Renal pelvis (tissue), 4 donors: Measurements from ENCODE around the gene BGLAP. TPM values are rescaled to one million over a fixed set of nuclear protein-coding genes. Genes with fewer than 3 reads are reported as not detected.

Source experiments
- DNase-seq: peaks from one replicate; pipeline ENCODE4 v3.0.0-alpha.2; 2013
- polyA plus RNA-seq, 3 donors: library from polyadenylated mRNA; unstranded; fragments of 120-200 nt; gene quantifications; one replicate each; pipeline ENCODE4 v1.2.1, GENCODE V29; 2013; ENCODE audit not compliant: insufficient read length in 3 of 3

BGLAP gene
- polyA plus RNA-seq, 3 donors: 1.7 to 8.8 (median 8.0) TPM

DNA sequence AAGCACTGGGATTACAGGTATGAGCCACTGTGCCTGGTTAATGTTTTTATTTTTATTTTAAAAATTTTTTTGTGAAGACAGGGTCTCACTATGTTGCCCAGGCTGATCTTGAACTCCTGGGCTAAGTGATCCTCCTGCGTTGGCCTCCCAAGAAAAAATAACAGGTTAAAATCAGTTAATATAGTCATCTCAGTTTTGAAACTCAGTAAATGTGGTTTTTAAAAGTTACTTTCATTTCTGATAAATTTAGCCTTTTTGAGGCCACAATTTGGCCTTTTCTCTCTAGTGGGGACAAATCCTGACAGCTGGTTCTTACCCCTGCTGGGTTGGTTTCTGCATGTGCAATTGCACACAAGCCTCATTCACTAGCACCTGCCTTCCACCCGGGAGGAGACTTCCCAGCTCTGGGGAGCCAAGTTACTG, 15.9 kb upstream of the BGLAP start:
- no peak for DNase-seq

DNA sequence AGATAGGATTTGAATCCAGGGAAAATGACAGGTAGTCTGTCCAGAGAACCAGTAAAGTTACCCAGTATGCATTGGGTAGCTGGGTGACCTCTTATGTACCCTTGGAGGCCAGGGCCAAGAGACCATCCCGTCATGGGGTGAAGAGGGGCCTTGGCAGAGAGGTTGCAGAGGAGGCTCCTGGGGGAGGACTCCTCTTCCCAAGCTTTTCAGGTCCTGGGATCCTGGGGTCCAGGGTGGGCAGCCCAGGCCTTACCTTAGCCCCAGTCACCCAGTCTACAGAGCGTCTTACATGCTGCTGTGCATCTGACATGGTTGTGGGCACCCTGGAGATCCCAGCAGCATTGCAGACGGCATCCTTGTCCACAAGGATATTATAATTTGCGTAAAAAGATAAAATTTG, 15.2 kb upstream of the BGLAP start:
- no peak for DNase-seq

DNA sequence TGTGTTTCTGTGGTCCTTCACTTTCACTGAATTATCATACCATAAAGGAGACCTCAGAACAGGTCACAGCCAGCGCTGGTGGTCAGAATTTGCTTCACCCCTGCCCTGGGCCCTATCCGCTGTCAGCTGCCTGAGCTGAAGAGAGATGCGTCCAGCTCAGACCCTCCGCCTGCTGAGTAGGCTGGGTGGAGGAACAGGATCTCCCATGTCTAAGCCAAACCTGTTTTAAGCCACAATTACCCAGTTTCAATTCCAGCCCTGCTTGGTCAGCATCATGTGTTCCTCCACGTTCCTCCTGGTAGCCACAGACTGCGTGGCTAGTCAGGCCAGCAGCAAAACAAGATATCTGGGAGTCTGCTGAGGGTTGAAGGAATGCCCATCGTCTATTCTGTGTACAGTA, 13.5 kb upstream of the BGLAP start:
- DNase-seq: no peak

DNA sequence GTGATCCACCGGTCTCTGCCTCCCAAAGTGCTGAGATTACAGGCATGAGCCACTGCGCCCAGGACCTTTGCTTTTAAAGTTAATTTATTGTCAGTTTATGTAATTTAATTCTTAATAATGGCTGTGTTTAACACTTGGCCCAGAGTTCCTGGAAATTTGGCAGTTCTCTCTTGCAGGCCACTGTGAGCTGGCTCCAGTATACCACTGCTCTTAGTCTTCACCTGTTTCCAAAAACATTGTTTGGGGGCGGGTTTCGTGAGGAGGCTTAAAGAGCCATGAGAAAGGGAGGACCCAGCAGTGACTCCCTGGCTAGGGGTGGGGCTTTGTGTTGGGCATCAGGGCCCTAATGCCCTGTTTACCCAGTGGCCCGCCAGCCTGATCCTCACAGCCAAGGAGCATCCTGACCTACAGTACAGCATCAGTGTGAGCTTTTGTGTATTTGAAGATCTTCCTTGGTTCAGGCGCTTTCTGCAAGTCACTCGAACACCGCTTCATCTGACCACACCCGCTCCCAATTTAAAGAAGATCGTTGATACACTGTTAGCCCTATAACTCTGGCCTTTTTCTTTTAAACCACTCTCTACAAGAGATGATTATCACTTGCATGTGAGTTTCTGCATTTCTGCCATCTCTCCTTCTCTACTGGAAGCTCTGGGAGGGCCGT, 12.0 kb upstream of the BGLAP start:
- no peak for DNase-seq

DNA sequence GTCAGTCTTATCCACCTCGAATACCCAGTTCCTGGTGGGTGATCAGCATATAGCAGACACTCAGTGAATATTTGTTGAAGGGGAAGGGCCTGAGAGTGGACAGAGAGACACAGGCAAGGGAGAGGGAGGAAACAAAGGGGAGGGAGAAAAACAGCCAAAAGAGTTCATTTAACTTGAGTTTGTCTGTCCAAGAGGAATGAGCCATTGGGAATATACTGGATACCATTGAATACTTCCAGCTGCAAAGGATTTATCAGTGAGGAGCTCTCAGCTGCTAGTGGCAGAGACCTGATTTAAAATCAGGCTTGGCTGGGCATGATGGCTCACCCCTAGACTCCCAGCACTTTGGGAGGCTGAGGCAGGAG, 11.5 kb upstream of the BGLAP start:
- DNase-seq: no peak

DNA sequence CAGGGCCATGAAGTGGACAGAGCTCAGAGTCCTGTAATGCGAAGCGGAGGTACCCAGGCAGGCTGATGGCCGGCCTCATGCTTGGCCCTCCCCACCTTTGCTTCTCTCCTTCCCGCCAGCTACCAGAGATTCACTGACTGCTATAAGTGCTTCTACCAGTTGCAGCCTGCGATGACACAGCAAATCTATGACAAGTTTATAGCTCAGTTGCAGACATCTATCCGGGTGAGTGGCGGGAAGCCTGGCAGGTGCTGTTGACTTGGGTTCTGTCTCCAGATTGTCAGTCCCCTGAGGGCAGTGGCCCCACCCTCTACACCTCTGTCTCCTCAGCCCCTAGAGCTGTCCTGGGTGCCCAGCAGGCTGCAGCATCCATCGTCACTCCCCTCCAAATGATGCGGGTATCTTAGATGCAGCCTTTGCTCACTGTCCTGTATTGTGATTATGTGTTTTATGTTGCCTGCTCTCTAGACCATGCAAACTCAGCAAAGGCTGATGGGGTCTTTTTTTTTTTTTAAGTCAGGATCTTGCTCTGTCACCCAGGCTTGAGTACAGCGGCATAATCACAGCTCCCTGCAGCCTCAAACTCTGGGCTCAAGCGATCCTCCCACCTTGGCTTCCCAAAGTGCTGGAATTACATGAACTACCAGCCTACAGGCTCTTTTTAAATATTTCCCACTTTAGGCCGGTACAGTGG, 9.6 kb upstream of the BGLAP start:
- DNase-seq: no peak

DNA sequence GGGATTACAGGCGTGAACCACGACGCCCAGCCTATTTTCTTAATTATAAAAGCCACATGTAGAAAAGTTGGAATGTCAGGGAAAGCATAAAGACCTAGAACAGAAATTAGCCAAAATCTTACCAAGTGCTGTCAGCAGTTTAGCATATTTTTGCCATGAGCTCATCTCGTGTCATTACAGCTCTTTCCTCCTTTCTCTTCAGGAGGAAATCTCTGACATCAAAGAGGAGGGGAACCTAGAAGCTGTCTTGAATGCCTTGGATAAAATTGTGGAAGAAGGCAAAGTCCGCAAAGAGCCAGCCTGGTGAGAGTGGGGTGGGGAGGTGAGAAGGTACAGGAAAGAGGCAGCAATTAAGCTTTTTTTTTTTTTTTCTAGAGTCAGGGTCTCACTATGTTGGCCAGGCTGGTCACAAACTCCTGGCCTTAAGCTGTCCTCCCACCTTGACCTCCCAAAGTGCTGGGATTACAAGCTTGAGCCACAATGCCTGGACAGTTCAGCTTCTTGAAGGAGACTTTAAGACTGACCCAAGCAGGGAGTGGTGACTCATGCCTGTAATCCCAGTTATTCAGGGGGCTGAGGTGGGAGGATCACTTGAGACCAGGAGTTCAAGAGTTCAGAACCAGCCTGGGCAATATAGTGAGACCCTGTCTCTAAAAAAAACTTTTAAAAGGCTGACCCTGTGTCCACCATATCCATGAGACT, 8.4 kb upstream of the BGLAP start:
- DNase-seq: no peak

DNA sequence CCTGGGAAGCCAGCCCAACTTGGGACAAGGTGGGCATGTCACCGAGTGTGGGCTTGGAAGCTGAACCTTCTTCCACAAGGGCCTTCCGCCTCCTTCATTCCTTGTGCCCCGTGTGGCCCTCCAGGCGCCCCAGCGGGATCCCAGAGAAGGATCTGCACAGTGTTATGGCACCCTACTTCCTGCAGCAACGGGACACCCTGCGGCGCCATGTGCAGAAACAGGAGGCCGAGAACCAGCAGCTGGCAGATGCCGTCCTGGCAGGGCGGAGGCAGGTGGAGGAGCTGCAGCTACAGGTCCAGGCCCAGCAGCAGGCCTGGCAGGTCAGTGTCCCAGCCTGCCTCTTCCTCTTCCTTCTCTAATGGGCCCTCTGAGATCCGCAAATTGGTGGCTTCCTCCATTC, 5.8 kb upstream of the BGLAP start:
- no peak for DNase-seq

DNA sequence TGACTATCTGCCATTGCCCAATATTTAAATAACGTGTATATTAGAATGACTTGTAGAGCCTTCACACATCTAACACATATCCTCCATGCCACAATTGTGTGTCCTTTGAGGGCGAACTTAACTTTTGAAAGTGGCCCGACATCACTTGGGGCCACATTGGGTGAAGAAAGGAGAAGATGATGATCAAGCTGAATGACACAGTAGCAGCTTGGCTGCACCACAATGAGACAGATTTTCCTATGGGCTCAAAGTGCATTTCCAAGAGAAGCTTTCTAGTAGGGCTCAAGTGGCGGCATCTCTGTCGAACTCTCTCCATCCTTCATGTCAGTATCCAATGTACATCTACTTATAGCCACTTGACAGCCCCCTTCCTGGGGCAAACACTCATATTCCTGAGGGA, 3.7 kb upstream of the BGLAP start:
- DNase-seq: no peak

DNA sequence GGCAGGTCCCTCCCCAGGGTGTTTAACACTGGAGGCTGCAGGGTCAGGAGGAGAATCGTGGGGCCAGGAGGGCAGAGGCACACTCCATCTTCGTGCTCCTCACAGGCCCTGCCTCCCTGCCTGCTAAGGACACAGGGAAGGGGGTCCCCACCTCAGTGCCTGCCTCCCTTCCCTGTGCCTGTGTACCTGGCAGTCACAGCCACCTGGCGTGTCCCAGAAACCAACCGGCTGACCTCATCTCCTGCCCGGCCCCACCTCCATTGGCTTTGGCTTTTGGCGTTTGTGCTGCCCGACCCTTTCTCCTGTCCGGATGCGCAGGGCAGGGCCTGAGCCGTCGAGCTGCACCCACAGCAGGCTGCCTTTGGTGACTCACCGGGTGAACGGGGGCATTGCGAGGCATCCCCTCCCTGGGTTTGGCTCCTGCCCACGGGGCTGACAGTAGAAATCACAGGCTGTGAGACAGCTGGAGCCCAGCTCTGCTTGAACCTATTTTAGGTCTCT, 623 bp upstream of the BGLAP start:
- no peak for DNase-seq

DNA sequence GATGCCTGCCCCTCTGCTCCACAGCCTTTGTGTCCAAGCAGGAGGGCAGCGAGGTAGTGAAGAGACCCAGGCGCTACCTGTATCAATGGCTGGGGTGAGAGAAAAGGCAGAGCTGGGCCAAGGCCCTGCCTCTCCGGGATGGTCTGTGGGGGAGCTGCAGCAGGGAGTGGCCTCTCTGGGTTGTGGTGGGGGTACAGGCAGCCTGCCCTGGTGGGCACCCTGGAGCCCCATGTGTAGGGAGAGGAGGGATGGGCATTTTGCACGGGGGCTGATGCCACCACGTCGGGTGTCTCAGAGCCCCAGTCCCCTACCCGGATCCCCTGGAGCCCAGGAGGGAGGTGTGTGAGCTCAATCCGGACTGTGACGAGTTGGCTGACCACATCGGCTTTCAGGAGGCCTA, 754 bp downstream of the BGLAP start:
- no peak for DNase-seq

DNA sequence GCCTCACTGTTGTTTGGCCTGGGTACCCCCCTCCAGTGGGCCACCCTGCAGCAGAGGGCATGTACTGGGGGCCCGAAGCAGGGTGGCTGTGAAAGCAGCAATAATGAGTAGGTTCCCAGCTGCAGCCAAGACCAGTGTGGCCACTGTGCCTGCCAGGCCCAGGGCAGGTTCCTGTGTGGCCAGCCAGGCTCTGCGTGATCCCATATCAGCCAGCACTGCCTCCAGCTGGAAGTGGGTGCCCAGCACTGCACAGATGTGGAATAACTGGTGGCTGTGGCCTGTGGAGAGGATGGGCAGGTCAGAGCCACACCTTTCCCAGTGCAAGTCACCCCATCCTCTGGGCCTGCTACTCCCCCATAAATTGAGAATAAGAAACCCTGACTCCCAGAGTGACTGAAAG, 2.1 kb downstream of the BGLAP start:
- no peak for DNase-seq

DNA sequence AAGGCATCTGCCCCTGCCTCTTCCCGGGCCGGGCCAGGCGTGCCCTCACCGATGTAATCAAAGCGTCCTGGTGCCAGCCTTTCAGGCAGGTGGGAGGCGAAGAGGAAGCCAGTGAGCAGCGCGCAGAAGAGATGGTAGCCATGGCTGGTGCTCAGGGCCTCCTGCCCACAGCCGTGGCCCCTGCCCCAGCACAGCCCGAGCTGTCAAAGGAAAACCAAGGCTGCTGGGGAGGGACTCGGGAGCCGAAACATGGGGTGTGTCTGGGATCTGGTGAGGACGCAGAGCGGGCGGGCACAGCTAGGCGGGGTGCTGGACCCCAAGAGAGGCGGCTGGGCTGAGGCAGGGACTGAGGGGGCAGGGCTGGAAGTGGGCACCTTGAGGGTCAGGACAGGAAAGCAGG, 2.7 kb downstream of the BGLAP start:
- DNase-seq: no peak

DNA sequence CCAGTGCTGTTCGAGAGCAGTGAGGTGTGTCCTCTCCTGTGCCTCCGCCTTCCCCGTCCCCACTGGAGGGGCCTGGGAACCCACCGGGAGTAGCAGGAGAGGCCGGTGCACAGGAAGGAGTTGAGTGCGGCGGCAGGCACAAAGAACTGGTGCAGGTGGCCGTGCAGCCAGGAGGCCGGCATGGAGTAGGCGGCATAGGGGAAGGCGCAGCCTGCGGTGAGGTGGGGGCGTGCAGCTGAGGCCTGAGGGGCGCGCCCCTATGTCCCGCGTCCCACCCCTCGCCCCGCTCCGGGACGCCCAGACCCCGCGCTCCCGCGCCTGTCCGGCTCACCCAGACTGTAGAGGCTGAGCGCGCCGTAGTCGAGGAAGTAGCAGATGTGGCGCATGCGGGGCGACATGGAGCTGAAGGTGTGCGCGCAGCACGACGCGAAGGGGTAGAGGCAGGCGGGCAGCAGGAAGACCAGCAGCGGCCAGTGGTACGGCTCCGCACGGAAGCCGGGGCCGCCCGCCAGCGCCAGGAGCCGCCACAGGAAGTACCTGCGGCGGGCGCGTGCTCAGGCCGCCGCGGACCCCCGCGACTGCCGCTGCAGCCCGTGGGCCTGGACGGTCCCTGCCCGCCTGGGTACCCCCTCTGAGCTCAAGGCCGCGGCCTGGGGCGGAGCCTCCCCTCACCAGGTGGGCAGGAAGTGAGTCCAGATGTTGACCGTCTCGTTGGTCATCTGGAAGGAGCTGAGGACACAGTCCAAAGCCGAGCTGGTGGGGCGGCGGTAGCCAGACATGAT, 3.7 kb downstream of the BGLAP start:
- DNase-seq: peak; percentile 24

DNA sequence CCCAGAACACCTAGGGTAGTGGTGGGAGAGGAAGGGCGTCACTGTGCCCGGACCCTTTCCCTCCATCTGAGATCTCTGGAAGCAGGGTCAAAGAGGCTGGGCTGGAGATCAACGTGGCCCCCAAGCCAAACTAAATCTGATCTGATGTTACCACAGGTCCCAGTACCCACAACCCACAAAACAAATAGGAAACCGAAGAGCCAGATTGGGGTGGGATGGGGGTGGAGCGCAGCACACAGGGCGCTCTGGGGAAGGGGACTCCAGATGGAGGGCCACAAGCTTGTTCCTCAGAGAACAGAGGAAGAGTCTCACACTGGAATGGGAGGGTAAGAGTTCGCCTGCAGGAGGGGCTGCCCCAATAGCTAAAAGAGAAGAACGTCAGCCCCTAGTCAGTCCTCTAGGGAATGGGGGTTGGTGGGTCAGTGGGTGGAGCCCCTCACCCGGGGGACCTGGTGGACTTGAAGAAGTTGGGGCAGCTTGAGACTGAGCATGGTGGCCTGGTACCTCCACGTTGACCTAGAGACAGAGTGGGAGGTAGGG, 4.3 kb downstream of the BGLAP start:
- no peak for DNase-seq

DNA sequence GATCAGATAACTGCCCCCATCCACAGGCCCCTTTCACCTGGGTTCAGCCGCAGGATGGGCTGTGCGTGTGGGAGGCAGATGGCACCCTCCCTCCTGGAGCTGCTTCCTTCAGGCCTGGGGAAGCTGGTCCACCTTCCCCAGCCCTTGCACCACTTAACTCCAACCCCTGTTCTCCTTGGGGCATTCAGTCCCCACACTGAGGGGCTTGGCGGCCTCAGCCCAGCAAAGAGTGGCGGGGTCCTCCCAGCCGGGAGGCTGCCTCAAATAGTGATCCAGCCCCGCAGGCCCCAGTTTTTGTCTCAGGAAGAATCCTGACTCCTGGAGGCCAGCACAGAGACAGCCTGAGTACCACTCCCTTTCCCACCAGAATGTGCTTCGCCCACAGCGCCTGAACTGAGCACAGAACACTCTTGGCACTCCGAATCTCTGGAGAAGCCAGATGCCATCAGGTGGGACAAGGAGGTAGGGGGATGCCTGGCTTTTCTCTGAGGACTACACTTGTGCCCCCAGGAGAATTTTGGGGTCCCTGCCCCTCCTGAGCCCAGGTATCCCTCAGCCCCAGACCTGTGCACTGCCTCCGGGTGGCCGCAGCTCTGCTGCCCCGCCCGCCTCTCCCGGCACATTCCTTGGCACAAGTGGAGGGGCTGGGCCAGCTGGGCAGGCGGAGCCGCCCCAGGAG, 4.9 kb downstream of the BGLAP start:
- DNase-seq: no peak

DNA sequence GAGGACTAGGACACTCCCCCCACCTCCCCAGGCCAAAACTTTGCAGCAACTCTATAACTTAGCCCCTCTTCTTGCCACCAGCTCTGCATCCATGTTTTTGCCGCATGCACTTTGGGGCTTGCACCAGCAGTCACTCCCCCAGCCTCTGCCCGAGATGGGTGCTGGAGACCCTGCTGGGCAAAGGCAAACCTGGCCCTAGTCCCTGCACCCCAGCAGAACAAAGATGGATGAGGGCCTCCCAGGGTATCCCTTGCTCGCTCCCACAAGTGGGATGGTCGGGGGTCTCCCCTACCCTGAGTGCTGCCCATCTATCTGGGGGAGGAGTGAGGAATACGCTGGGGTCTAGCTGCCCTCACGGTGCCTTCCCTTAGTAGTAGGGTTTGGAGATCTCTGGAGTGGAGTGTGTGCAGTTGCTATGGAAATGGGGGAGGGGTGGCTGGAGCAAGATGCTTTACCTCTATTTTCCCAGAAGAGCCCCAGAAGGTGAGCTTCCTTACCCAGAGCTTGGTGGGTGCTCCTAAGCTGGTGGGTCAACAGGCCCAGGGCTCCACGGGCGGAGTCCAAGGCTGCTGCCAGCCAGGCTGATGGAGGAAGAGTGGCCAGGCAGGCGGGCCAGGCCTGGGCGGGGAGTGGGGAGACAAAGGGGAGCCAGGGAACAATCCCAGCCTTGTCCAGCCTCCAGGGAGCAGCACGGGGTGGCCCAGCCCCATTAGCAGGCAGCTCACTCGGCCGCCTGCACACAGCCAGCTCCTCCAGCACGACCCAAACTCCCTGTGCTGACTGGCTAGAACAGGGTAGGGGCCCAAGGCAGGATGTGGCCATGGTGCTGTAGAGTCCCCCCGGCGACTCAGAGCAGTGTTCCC, 5.7 kb downstream of the BGLAP start, which contains the start of gene PAQR6:
Gene PAQR6, minus strand, starts transcription at position 597 of the 863 bp plus-strand sequence. CDS start 1,325 bp downstream, outside the sequence.
- no peak for DNase-seq

DNA sequence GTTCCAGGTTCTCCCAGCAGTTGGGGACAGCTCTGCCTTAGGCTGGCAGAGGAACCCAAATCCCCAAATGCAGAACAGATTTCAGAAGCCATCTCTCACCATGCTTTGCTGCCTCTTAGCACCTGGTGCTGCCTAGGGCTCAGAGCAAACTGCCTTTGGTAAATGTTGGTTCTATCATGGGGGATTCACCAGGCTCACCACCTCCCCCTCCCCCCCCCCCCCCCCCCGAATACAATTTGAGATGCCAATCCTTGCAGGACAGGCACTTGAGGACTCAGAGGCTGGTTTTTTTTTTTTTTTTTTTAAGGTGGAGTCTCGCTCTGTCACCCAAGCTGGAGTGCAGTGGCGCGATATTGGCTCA, 6.3 kb downstream of the BGLAP start:
- no peak for DNase-seq

DNA sequence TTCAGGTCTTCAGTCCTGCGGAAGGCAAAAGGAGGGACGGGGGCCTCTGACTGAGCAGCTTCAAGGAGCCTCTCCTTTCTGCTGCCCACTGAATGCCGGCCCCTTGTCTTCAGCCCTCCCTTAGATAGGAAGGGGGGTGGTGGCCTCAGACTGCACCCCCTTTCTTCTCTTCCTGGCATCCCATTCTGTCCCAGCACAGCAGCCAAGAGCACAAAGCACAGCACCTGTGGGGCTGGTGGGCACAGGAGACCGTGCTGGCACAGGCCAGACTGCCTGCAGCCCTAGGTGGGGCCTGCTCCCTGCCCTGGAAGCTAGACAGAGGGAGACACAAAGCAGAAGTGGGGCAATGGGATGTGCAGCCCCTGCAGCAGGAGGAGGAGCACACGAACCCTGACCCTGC, 7.6 kb downstream of the BGLAP start:
- DNase-seq: no peak

DNA sequence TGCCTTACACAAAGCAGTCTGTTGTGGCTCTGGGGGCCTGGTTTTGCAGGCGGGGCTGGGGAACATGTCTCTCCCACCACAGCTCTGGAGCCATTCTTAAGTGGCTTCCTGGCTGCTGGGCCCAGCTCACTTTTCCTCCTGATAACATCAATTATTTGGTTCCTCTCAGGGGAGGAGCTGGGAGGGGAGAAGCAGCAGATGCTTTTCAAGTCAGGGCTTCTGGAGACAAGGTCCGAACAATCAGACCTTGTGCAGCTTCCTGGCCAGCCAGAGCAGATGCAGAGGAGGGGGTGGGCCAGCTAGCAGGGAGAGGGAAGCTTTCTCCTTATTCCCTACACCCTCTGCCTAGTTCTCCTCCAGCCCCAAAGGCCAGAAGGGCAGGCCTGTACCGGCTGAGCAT, 9.5 kb downstream of the BGLAP start:
- DNase-seq: no peak
